Measurements from ENCODE around the gene GHR. TPM values are rescaled to one million over a fixed set of nuclear protein-coding genes. Genes with fewer than 3 reads are reported as not detected.

Gene GHR
- total RNA-seq, 1 donor from 2014 or later, result 2.3 TPM

DNA sequence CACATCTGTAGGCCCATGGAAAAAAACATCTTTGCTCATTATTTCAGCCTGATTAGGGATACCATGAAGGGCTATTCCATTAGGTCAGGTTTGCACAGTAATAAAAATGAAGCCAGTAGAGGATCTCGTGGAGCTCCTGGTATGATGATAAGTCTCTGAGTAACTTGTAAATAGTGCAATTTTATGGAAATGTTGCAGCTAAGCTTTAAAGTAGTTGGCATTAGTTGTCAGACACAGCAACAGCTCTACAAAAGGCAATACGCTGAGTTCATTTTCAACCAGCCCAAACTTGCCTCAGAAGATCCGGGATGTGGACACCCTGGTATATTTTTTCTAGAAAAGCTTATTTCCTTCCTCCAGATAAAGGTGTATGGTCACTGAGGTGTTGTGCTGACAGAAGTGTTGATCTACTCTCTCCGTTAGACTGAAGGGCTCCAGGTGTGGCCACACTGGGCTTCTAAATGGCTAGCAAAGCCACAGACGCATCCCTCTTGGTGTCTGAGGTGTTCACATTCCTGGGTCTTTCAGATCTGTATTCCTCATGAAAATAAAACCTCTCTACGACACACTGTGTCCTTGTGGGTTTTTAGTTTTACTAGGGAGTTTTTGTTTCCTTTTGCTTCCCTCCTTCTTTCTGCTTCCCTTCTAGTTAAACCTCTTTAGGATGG lies 141.6 kb downstream of the GHR start:
- H3K4me3 ChIP-seq (ENCODE audit: insufficient read depth, low read depth, low read length), result no peak overlapping the region
- H4K20me1 ChIP-seq (ENCODE audit: insufficient read depth, low read length), result no peaks in the 10 kb centered on the region
- no peaks in the 10 kb centered on the region for H3K9me3 Mint-ChIP-seq (ENCODE audit: unreplicated experiment)
- H2AFZ ChIP-seq (ENCODE audit: low read depth, low read length), result no peak overlapping the region
- no peaks in the 10 kb centered on the region for H3K27me3 Mint-ChIP-seq (ENCODE audit: low read depth, unreplicated experiment)
- H3K9me3 ChIP-seq (ENCODE audit: insufficient read depth, low read depth, low read length), result no peaks in the 10 kb centered on the region
- no peak overlapping the region for H3K4me3 Mint-ChIP-seq (ENCODE audit: unreplicated experiment)
- no peaks in the 10 kb centered on the region for H3K36me3 Mint-ChIP-seq (ENCODE audit: low read depth, unreplicated experiment)
- peaks cover 2% of the 10 kb centered on the region for H3K4me1 Mint-ChIP-seq (ENCODE audit: low read depth, unreplicated experiment)
- no peak overlapping the region for H3K27ac Mint-ChIP-seq (ENCODE audit: unreplicated experiment)
- H3K79me2 ChIP-seq (ENCODE audit: insufficient read depth, low read length), result no peaks in the 10 kb centered on the region
- no peak overlapping the region for H3K4me2 ChIP-seq (ENCODE audit: low read length)
- no peaks in the 10 kb centered on the region for H3K36me3 ChIP-seq (ENCODE audit: insufficient read depth, low read length)
- H3K9ac ChIP-seq (ENCODE audit: low read length), result no peak overlapping the region
- no peaks in the 10 kb centered on the region for H3K4me1 ChIP-seq (ENCODE audit: insufficient read depth, low read length)
- FAIRE-seq, result no peak
- no peaks in the 10 kb centered on the region for H3K27me3 ChIP-seq (ENCODE audit: insufficient read depth, low read length)
- no peak for TF ChIP-seq EZH2 (IDR thresholded peaks at IDR 0.05; ENCODE audit: insufficient read depth, low read length)
- TF ChIP-seq, protein P1, sequence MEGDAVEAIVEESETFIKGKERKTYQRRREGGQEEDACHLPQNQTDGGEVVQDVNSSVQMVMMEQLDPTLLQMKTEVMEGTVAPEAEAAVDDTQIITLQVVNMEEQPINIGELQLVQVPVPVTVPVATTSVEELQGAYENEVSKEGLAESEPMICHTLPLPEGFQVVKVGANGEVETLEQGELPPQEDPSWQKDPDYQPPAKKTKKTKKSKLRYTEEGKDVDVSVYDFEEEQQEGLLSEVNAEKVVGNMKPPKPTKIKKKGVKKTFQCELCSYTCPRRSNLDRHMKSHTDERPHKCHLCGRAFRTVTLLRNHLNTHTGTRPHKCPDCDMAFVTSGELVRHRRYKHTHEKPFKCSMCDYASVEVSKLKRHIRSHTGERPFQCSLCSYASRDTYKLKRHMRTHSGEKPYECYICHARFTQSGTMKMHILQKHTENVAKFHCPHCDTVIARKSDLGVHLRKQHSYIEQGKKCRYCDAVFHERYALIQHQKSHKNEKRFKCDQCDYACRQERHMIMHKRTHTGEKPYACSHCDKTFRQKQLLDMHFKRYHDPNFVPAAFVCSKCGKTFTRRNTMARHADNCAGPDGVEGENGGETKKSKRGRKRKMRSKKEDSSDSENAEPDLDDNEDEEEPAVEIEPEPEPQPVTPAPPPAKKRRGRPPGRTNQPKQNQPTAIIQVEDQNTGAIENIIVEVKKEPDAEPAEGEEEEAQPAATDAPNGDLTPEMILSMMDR (IDR thresholded peaks at IDR 0.05; ENCODE audit: insufficient read depth, low read depth, low read length), result no peak
- DNase-seq (ENCODE audit: low read depth), result no peak
- H3K27ac ChIP-seq (ENCODE audit: low read depth, low read length), result no peak overlapping the region

DNA sequence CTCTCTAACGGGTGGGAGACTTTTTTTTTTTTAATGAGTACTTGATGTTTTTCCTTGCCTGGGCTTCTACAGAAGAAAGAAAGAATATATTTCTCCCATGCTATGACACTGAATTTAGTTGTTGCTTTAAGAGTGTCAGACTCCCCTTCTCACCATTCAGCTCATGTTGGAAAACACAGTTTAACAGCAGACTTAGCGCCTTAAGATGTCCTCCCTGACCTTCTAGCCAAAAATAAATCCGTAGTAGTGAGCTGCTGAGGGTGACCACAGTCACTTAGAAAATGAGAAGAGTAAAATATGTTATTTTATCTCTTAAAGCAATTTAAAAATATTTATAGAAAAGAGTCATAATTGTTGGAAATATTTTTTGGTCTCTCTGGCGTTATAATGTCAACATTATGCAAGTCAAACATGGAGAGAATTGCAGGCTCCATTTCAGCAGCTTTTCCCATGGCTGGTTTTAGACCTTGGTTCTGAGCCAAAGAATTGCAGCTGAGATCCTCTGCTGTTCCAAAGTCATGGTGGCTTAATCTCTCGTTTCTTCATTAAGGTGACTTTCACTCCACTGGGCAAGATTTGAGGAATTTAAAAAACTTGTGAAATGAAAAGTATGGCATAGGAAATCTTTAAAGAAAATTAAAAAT lies 143.5 kb downstream of the GHR start:
- Histone ChIP-seq H3K27ac (ENCODE audit: low read depth, low read length) (no peak overlapping the region), H3K79me2 (ENCODE audit: insufficient read depth, low read length) (no peaks in the 10 kb centered on the region), H3K27me3 (ENCODE audit: insufficient read depth, low read length) (no peaks in the 10 kb centered on the region), H4K20me1 (ENCODE audit: insufficient read depth, low read length) (no peaks in the 10 kb centered on the region), H2AFZ (ENCODE audit: low read depth, low read length) (no peak overlapping the region), H3K4me2 (ENCODE audit: low read length) (no peak overlapping the region), H3K36me3 (ENCODE audit: insufficient read depth, low read length) (no peaks in the 10 kb centered on the region), H3K4me1 (ENCODE audit: insufficient read depth, low read length) (peaks cover 4% of the 10 kb centered on the region), H3K9me3 (ENCODE audit: insufficient read depth, low read depth, low read length) (no peaks in the 10 kb centered on the region), H3K4me3 (ENCODE audit: insufficient read depth, low read depth, low read length) (no peak overlapping the region), H3K9ac (ENCODE audit: low read length) (no peak overlapping the region)
- Mint-ChIP-seq H3K27ac (ENCODE audit: unreplicated experiment) (no peak overlapping the region), H3K27me3 (ENCODE audit: low read depth, unreplicated experiment) (no peaks in the 10 kb centered on the region), H3K4me3 (ENCODE audit: unreplicated experiment) (no peak overlapping the region), H3K36me3 (ENCODE audit: low read depth, unreplicated experiment) (no peaks in the 10 kb centered on the region), H3K4me1 (ENCODE audit: low read depth, unreplicated experiment) (peaks cover 2% of the 10 kb centered on the region), H3K9me3 (ENCODE audit: unreplicated experiment) (no peaks in the 10 kb centered on the region)
- DNase-seq (ENCODE audit: low read depth), result no peak
- FAIRE-seq, result no peak
- TF ChIP-seq, protein P1 (IDR thresholded peaks at IDR 0.05; ENCODE audit: insufficient read depth, low read depth, low read length), result no peak
- no peak for TF ChIP-seq EZH2 (IDR thresholded peaks at IDR 0.05; ENCODE audit: insufficient read depth, low read length)

DNA sequence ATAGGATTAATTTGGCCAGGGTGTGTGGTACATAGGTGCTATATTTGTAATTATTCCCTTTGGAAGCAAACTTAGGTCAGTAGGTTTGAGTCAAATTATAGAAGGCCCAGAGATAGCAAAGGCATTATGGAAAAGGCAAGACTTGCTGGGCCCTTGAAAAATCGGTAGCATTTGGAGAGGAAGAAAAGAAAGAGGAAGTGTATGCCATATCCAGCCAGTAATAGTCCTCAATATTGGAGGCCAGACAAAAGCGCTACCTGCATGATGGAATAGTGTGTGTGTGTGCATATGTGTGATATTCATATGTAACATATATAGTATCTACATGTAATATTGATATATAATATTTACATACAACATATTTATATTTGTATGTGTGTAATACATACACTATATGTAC lies 146.1 kb downstream of the GHR start:
- no peak for FAIRE-seq
- H3K4me1 ChIP-seq (ENCODE audit: insufficient read depth, low read length), result peaks cover 4% of the 10 kb centered on the region
- TF ChIP-seq EZH2 (IDR thresholded peaks at IDR 0.05; ENCODE audit: insufficient read depth, low read length), result no peak
- TF ChIP-seq, protein P1 (IDR thresholded peaks at IDR 0.05; ENCODE audit: insufficient read depth, low read depth, low read length), result no peak
- peaks cover 2% of the 10 kb centered on the region for H3K4me1 Mint-ChIP-seq (ENCODE audit: low read depth, unreplicated experiment)
- H3K9ac ChIP-seq (ENCODE audit: low read length), result no peak overlapping the region
- no peaks in the 10 kb centered on the region for H3K27me3 Mint-ChIP-seq (ENCODE audit: low read depth, unreplicated experiment)
- no peaks in the 10 kb centered on the region for H4K20me1 ChIP-seq (ENCODE audit: insufficient read depth, low read length)
- H3K9me3 Mint-ChIP-seq (ENCODE audit: unreplicated experiment), result no peaks in the 10 kb centered on the region
- H3K27ac ChIP-seq (ENCODE audit: low read depth, low read length), result no peak overlapping the region
- H3K79me2 ChIP-seq (ENCODE audit: insufficient read depth, low read length), result no peaks in the 10 kb centered on the region
- H3K4me3 ChIP-seq (ENCODE audit: insufficient read depth, low read depth, low read length), result no peak overlapping the region
- H3K27ac Mint-ChIP-seq (ENCODE audit: unreplicated experiment), result no peak overlapping the region
- H3K9me3 ChIP-seq (ENCODE audit: insufficient read depth, low read depth, low read length), result no peaks in the 10 kb centered on the region
- no peaks in the 10 kb centered on the region for H3K36me3 ChIP-seq (ENCODE audit: insufficient read depth, low read length)
- no peak overlapping the region for H3K4me3 Mint-ChIP-seq (ENCODE audit: unreplicated experiment)
- H2AFZ ChIP-seq (ENCODE audit: low read depth, low read length), result no peak overlapping the region
- no peak overlapping the region for H3K4me2 ChIP-seq (ENCODE audit: low read length)
- H3K27me3 ChIP-seq (ENCODE audit: insufficient read depth, low read length), result no peaks in the 10 kb centered on the region
- DNase-seq (ENCODE audit: low read depth), result no peak
- no peaks in the 10 kb centered on the region for H3K36me3 Mint-ChIP-seq (ENCODE audit: low read depth, unreplicated experiment)
